Tongue (tissue), 2 donors: ENCODE measurements around the gene PRDM15. TPM values are rescaled to one million over a fixed set of nuclear protein-coding genes. Genes with fewer than 3 reads are reported as not detected.

Experiments
- DNase-seq: peaks from one replicate; pipeline ENCODE4 v3.0.0-alpha.2; 2015
- total RNA-seq: library from RNA; depleted of rRNA; stranded (reverse); fragments of >200 nt; gene quantifications from one replicate; pipeline ENCODE4 v1.2.3, GENCODE V29; 2014

PRDM15 gene
- total RNA-seq, 1 donor from 2014 or later, result 7.0 TPM

GRCh38 chr21:41885341-41886024 is 6.3 kb upstream of the PRDM15 start:
- no peak for DNase-seq

DNA sequence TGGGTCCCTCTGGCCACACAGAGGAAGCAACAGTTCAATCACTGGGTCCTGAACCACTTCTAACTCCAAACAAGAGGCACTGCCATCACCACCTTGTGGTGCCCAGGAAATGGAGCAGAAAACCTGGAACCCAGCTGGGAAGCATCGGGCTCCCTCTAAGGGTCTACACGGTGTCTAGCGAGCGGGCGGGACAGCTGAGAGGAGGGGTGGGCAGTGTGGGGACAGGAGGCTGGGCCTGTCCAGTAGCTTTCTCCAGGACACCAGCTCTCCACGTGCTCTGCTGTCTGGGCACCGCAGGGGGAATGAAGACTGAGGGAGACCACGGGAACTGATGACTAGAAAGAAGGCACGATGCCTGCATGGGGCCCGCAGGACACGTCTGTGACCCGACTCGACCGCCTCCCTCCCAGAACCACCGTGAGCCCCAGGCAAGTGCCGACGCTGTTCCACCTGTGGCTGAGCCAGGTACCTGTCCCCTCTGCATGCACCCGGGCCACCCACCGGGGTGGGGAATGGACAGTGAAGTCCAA is 5.4 kb upstream of the PRDM15 start:
- DNase-seq, result no peak

GRCh38 chr21:41883582-41883981 is 4.4 kb upstream of the PRDM15 start:
- DNase-seq, result no peak

DNA sequence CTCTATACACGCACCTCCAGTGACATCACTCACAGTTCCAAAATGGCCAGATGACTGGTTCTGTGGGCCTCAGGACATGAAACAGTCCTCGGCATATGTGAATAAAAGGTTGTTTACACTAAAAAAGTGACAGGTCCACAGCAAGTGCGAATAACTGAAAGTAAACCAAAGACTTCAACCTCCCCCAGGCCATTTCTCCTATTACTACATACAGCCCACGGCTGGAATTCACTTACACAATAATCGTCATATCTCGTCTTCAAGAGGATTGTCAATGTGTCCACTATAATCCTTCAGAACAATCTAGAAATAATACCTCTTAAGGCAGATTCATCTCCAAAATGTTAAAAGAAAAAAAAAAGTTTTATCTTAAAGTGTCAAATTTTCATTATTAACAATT is 1.9 kb upstream of the PRDM15 start:
- DNase-seq, result no peak

- no peak for DNase-seq
Measured at GRCh38 chr21:41880153-41880552, 1.0 kb upstream of the PRDM15 start.

DNA sequence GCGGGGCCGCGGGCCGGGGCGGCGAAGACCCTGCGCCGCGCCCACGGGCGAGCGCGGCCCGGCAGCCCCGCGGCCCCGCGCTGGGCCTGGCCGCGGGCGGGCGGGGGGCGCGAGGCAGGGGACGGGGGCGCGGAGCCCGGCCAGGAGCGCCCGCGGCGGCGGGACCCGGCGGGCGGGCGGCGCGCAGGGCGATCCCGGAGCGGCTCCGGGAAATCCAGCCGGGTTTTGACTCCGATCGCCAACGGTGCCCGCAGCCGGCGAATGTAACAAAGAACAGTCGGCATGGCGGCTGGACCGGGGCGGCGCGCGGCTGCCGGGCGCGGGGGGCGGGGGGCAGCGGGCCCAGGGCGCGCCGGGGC is 334 bp downstream of the PRDM15 start:
- DNase-seq, result peak; percentile 92

DNA sequence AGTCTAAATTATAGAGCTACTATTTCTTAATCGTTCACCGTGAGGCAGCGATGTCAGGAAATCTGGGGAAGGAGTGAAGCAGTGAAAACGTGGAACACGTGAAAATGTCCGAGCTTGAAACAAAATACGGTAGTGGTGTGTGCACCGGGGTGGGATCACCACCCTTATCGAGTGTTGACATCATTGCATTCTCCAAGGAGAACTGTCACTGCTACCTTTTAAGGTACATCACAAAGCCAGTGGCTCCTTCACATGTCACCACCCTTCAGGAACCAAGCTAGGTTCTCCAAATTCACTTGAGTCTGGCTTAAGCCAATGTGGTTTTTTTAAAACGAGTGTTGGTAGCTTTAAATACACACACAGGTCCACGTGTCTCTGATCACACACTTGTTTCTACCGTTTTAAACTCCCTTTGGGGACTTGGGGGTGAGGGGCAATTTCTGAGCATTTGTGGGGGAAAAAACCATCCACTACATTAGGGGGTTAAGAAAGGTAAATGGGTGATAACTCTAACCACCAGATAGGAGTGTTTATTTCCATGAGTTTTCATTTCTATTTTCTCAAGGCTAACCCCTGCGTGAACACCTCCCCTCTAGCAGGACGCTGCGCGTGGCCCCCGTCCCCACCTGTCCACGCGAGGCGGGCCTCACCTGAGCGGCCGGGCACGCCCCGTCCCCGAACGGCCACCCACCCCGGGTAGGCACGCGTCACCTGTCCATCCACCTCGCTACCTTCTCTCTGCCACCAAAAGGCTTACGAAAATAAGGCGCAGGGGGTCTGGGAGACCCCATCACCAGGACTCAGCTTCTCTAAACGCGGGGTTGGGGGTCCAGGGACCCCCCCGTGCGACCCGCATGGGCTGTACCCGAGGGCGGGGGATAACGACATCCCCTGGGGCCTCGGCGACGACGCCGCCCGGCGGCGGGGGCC is 978 bp downstream of the PRDM15 start:
- DNase-seq, result peak; percentile 46

- DNase-seq, result no peak
Measured at GRCh38 chr21:41876928-41877652, 2.1 kb downstream of the PRDM15 start.

DNA sequence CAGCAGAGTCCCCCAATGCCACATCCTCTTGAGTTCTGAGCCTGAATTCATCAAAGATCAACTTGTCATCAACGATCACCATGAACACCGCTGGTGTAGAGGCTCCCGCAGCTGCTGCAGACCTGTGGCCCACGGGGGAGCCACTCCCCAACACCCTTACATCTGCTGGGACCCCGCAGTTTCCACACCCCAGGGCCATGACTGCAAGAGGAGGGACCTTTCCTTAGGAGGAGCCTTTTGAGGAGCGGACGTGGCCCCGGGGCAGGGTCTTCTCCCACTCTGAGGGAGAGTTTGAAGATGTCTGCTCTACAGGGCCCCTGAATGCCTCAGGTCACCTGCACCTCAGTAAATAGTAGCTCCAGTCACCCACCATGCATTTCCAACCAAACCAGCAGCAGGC is 2.7 kb downstream of the PRDM15 start:
- no peak for DNase-seq

DNA sequence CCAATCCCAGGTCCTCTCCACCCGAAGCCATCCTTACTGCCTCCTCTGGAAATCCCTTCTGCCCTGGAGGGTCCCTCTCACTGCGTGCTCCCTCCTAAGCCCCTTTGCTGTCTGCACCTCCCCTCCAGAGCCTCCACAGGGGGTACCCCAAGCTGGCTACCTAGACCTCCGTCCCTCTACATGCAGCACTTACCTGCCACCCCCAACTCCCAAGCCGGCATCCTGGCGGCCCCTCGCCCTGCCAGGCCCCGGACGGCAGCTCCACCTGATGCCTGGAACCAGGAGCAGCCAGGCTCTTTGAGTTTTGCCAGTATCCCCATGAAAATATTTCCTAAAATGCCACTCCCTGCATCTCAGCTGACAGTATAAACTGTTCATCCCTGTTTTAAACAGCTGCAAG is 4.1 kb downstream of the PRDM15 start:
- no peak for DNase-seq

- no peak for DNase-seq
Measured at GRCh38 chr21:41874611-41875010, 4.5 kb downstream of the PRDM15 start.

DNA sequence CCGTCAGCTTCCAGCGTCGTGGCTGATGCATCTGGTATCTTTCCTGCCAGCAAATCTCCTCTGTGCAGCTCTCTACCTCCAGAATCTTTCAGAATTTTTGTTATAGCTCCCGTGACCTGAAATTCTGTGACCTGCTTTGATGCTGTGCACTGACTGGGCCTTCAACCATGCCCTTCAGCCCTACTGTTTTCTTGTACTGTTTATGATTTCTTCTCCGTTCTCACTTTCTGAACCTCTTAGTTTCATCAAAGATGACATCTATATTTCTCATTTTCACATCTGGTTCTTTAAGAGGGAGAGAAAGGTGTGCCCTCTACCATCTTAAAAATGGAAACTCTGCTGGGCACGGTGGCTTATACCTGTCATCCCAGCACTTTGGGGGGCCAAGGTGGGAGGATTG is 5.7 kb downstream of the PRDM15 start:
- no peak for DNase-seq

DNA sequence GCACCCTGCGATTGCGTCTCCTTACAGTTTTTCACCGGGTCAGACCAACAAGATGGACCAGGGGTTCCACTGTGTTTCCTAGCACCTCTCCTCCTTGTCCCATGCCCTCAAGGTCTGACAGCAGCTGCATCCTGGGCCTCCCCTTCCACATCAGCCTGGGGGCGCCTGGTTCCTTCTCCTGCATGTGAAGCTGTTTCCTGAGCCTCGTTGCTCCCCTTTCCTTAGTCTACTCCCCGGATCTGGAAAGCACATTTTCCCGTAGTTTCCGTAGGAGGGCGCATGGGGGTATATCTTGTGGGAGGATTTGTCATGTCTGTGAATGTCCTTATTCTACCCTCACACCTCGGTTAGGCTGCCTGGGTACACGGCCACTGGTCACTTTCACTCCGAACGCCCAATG is 6.1 kb downstream of the PRDM15 start:
- no peak for DNase-seq

DNA sequence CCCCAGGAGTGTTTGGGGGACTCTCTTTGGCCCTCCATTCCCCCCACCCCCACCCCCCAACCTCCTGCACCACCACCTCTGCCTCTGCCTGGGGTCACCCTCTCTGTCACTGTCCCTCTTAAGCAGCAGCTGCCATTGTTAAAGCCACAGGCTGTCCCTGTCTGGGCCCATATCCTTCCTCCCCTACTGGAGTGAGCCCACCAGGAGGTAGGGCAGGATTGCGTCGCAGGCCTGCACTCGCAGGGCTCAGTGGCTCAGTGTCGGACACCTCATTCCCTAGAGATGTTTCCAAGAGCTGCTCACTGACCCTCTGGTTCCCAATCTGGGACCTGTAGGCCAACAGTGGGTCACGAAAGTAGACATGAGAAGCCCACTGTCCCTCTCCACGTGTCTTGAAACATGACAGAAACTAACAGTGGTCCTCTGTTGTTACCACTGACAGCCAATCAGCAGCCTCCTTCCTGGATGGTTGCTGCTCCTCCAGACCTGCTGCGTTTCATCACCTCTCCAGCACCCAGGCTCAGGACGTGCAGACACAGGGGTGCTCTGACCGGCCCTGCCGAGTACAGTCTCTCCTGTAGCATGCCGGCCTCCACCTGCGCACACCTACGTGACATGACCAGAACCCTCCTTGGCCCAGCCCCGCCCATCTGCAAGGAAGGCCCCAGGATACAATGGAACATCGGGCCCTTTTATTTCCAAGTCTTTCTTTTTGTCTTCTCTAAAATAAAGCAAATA is 7.7 kb downstream of the PRDM15 start:
- DNase-seq, result no peak

DNA sequence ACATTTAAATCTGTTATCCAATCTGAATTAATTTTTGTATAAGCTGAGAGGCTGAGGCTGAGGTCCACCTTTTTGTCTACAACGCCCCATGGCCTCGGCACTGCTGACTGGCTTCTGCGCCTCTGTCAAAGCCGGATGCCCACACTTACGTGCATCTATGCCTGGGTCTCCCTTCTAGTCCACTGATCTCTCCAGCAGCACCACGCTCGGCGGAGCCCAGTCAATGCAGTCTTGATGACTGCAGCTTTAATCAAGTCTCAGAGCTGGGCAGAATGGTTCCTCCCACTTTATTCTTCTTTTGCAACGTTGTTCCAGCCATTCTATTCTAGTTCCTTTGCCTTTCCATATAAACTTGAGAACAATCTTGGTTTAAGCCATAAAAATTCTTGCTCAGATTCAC is 9.4 kb downstream of the PRDM15 start:
- no peak for DNase-seq

DNA sequence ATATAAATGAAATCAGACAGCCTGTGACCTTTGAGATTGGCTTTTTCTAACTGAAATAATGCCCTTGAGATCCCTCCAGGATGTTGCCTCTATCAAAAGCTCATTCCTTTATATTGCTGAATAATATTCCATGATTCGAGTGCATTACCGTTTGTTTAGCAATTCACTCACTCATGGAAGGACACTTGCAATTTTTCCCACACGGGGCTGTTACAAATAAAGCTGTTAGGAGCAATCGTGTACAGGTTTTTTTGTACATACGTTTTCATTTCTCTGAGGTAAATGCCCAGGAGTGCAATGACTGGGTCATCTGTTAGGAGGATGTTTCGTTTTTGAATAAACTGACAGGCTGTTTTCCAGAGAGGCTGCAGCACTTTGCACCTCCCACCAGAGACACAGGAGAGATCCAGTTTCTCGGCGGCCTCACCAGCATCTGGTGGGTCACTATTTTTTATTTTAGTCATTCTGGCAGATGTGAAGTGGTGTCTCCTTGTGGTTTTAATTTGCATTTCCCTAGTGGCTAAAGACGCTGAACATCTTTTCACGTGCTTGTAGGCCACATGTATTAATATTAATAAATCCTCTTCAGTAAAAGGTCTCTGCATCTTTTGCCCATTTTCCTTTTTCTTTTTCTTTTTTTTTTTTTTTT is 11.0 kb downstream of the PRDM15 start:
- peak; percentile 12 for DNase-seq

- no peak for DNase-seq
Measured at GRCh38 chr21:41867313-41867712, 11.8 kb downstream of the PRDM15 start.

GRCh38 chr21:41866274-41866809 is 12.8 kb downstream of the PRDM15 start:
- DNase-seq, result no peak

GRCh38 chr21:41865002-41865777 is 14.0 kb downstream of the PRDM15 start:
- DNase-seq, result no peak

DNA sequence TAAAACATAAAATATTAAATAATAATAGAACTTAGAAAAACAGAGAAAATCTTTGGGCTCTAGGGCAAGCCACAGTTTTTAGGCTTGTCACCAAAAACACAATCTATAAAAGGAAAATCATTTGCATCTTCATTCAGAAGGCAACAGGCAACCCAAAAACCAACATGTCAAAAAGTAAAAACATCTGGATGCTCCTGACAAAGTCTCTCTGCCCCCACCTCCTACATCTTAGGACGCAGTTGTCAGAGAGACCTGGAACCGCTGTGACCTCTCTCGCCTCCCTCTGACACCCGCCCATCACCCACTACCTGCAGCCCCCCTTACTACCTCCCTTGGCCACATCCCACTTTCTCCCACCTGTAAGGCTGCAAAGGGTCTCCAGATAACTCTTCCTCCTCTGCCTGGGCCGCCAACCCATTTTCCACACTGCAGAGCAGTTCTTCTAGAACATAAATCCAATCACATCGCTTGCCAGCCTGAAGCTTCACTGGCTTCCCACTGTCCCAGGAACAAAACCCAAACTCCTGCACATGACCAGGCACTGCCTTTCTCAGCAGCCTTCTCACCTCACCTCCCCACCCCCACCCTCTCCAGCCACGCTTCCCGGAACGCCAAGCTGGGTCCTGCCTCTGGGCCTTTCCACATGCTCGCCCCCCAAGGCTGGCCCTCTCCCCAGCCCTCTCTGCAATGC is 14.7 kb downstream of the PRDM15 start:
- DNase-seq, result no peak
